ENCODE data around the gene PRMT2. TPM values are rescaled to one million over a fixed set of nuclear protein-coding genes. Genes with fewer than 3 reads are reported as not detected.

PRMT2 gene
- total RNA-seq, 1 experiment from 2014 or later, result 60.5 TPM

- TF ChIP-seq SIN3A (IDR thresholded peaks at IDR 0.05; ENCODE audit: borderline replicate concordance, insufficient read depth, low read depth, low read length), result no peak
- TF ChIP-seq, protein P1, sequence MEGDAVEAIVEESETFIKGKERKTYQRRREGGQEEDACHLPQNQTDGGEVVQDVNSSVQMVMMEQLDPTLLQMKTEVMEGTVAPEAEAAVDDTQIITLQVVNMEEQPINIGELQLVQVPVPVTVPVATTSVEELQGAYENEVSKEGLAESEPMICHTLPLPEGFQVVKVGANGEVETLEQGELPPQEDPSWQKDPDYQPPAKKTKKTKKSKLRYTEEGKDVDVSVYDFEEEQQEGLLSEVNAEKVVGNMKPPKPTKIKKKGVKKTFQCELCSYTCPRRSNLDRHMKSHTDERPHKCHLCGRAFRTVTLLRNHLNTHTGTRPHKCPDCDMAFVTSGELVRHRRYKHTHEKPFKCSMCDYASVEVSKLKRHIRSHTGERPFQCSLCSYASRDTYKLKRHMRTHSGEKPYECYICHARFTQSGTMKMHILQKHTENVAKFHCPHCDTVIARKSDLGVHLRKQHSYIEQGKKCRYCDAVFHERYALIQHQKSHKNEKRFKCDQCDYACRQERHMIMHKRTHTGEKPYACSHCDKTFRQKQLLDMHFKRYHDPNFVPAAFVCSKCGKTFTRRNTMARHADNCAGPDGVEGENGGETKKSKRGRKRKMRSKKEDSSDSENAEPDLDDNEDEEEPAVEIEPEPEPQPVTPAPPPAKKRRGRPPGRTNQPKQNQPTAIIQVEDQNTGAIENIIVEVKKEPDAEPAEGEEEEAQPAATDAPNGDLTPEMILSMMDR (IDR thresholded peaks at IDR 0.05), result no peak
- TF ChIP-seq TCF7L2 (IDR thresholded peaks at IDR 0.05; ENCODE audit: low read depth, low read length), result no peak
- TF ChIP-seq, protein P2, sequence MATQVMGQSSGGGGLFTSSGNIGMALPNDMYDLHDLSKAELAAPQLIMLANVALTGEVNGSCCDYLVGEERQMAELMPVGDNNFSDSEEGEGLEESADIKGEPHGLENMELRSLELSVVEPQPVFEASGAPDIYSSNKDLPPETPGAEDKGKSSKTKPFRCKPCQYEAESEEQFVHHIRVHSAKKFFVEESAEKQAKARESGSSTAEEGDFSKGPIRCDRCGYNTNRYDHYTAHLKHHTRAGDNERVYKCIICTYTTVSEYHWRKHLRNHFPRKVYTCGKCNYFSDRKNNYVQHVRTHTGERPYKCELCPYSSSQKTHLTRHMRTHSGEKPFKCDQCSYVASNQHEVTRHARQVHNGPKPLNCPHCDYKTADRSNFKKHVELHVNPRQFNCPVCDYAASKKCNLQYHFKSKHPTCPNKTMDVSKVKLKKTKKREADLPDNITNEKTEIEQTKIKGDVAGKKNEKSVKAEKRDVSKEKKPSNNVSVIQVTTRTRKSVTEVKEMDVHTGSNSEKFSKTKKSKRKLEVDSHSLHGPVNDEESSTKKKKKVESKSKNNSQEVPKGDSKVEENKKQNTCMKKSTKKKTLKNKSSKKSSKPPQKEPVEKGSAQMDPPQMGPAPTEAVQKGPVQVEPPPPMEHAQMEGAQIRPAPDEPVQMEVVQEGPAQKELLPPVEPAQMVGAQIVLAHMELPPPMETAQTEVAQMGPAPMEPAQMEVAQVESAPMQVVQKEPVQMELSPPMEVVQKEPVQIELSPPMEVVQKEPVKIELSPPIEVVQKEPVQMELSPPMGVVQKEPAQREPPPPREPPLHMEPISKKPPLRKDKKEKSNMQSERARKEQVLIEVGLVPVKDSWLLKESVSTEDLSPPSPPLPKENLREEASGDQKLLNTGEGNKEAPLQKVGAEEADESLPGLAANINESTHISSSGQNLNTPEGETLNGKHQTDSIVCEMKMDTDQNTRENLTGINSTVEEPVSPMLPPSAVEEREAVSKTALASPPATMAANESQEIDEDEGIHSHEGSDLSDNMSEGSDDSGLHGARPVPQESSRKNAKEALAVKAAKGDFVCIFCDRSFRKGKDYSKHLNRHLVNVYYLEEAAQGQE (IDR thresholded peaks at IDR 0.05; ENCODE audit: insufficient read depth in 1 of 2, low read depth in 2 of 2, low read length in 1 of 2), result no peak
- no peak for TF ChIP-seq POLR2AphosphoS5 (IDR thresholded peaks at IDR 0.05; ENCODE audit: low read depth, low read length)
- Histone ChIP-seq H3K4me1 (ENCODE audit: control insufficient read depth, insufficient read depth, low read length) (no peaks in the 10 kb centered on the region), H3K9me3 (ENCODE audit: control insufficient read depth, insufficient read depth, low read depth, low read length) (no peaks in the 10 kb centered on the region), H3K4me3 (ENCODE audit: low read depth in 2 of 2, low read length in 2 of 2) (no peak overlapping the region), H3K27me3 (ENCODE audit: control insufficient read depth, insufficient read depth, low read length) (no peaks in the 10 kb centered on the region), H3K36me3 (ENCODE audit: control insufficient read depth, insufficient read depth, low read length) (no peaks in the 10 kb centered on the region), H3K27ac (ENCODE audit: low read length) (no peak overlapping the region)
- BruUV-seq (replicated peaks), result no TSS peak
- in situ Hi-C loops (cut with HindIII; ENCODE audit: low pct_unique_long_range_greater_than_20kb, low sequenced_read_pairs), result no loop called here
- POLR2A ChIA-PET, result no interaction called here
- ATAC-seq, result no peak
- no peak for DNase-seq (ENCODE audit: low read depth, low spot score)
- CTCF ChIA-PET, result no interaction called here
- intact Hi-C loops (cut with micrococcal nuclease; ENCODE audit: unreplicated experiment), result no loop called here
Measured at GRCh38 chr21:46607636-46608035, 27.8 kb upstream of the PRMT2 start.

GRCh38 chr21:46608672-46609111, 26.8 kb upstream of the PRMT2 start:
- H3K4me3 ChIP-seq (ENCODE audit: low read depth in 2 of 2, low read length in 2 of 2), result no peak overlapping the region
- TF ChIP-seq, protein P2 (IDR thresholded peaks at IDR 0.05; ENCODE audit: insufficient read depth in 1 of 2, low read depth in 2 of 2, low read length in 1 of 2), result no peak
- TF ChIP-seq SIN3A (IDR thresholded peaks at IDR 0.05; ENCODE audit: borderline replicate concordance, insufficient read depth, low read depth, low read length), result no peak
- no peak for TF ChIP-seq TCF7L2 (IDR thresholded peaks at IDR 0.05; ENCODE audit: low read depth, low read length)
- TF ChIP-seq, protein P1 (IDR thresholded peaks at IDR 0.05), result no peak
- no peak for TF ChIP-seq POLR2AphosphoS5 (IDR thresholded peaks at IDR 0.05; ENCODE audit: low read depth, low read length)
- no peak overlapping the region for H3K27ac ChIP-seq (ENCODE audit: low read length)
- in situ Hi-C loops (cut with HindIII; ENCODE audit: low pct_unique_long_range_greater_than_20kb, low sequenced_read_pairs), result no loop called here
- DNase-seq (ENCODE audit: low read depth, low spot score), result no peak
- ChIA-PET CTCF (no interaction called here), POLR2A (no interaction called here)
- intact Hi-C loops (cut with micrococcal nuclease; ENCODE audit: unreplicated experiment), result no loop called here
- no peak for ATAC-seq
- no peaks in the 10 kb centered on the region for H3K36me3 ChIP-seq (ENCODE audit: control insufficient read depth, insufficient read depth, low read length)
- no peaks in the 10 kb centered on the region for H3K4me1 ChIP-seq (ENCODE audit: control insufficient read depth, insufficient read depth, low read length)
- H3K9me3 ChIP-seq (ENCODE audit: control insufficient read depth, insufficient read depth, low read depth, low read length), result no peaks in the 10 kb centered on the region
- BruUV-seq (replicated peaks), result no TSS peak
- no peaks in the 10 kb centered on the region for H3K27me3 ChIP-seq (ENCODE audit: control insufficient read depth, insufficient read depth, low read length)

Data from Panc1 (cell line).